GM12875 (cell line): ENCODE results near the gene ELL2.
"Not testable (repeated sequence)": the region's sequence is repeated elsewhere in the genome, so short reads cannot be mapped to it uniquely, and the experiment has no call there.

Experiments used
- H3K4me3 ChIP-seq: one replicate; pipeline ENCODE4 v1.5.1; 2011; ENCODE audit warnings: low read depth, low read length, control low read depth
- CTCF ChIP-seq: IDR thresholded peaks from 2 replicates; pipeline ENCODE4 v1.5.1; 2011; ENCODE audit warnings: low read depth, mild to moderate bottlenecking, control low read depth, inconsistent platforms, low read length, moderate library complexity, borderline replicate concordance; ENCODE audit not compliant: insufficient read depth

The ELL2 gene

GRCh38 chr5:95931079-95931833, 30.4 kb downstream of the ELL2 start:
- TF ChIP-seq CTCF, result no peak
- H3K4me3 ChIP-seq, result no peak overlapping the region

GRCh38 chr5:95930141-95930930, 31.3 kb downstream of the ELL2 start:
- H3K4me3 ChIP-seq, result no peak overlapping the region
- no peak for TF ChIP-seq CTCF

- no peak overlapping the region for H3K4me3 ChIP-seq
- no peak for TF ChIP-seq CTCF
Observed at GRCh38 chr5:95928724-95929253, 32.9 kb downstream of the ELL2 start.

- H3K4me3 ChIP-seq, result no peak overlapping the region
- TF ChIP-seq CTCF, result no peak
Observed at GRCh38 chr5:95927927-95928723, 33.5 kb downstream of the ELL2 start.

- not testable (repeated sequence) for H3K4me3 ChIP-seq
Observed at GRCh38 chr5:95927300-95927699, 34.4 kb downstream of the ELL2 start.

GRCh38 chr5:95925939-95926338, 35.7 kb downstream of the ELL2 start:
- TF ChIP-seq CTCF, result no peak
- no peak overlapping the region for H3K4me3 ChIP-seq

GRCh38 chr5:95925378-95925744, 36.3 kb downstream of the ELL2 start:
- TF ChIP-seq CTCF, result no peak
- no peak overlapping the region for H3K4me3 ChIP-seq
